GM12878 (cell line): ENCODE results near the gene RAP1A.

ENCODE experiments used
- CHD1 ChIP-seq: IDR thresholded peaks from 2 replicates; pipeline ENCODE4 v1.6.1; 2012; ENCODE audit warnings: low read depth, low read length, improper control_type of control experiment
- GABPA ChIP-seq: IDR thresholded peaks from 2 replicates; pipeline ENCODE4 v1.6.1; 2014; ENCODE audit warnings: antibody characterized with exemption, low read depth, mild to moderate bottlenecking, inconsistent platforms
- NRF1 ChIP-seq: conservative IDR thresholded peaks from 2 replicates; pipeline ENCODE4 v1.6.1; 2011; ENCODE audit warnings: mild to moderate bottlenecking, low read depth, low read length, improper control_type of control experiment
- POLR2A ChIP-seq: IDR thresholded peaks from 2 replicates; pipeline ENCODE4 v1.6.1; 2011; ENCODE audit warnings: low read depth, mild to moderate bottlenecking, low read length
- POLR2AphosphoS5 ChIP-seq: IDR thresholded peaks from 2 replicates; pipeline ENCODE4 v1.6.1; 2011; ENCODE audit warnings: mild to moderate bottlenecking, low read length, inconsistent platforms
- TF ChIP-seq, protein P1 (sequence below), 3 experiments: IDR thresholded peaks in 2 of 3; conservative IDR thresholded peaks in 1 of 3; 2 replicates each; pipeline ENCODE4 v1.5.1; 2011; ENCODE audit warnings: low read depth in 3 of 3, low read length in 3 of 3, mild to moderate bottlenecking in 3 of 3, control low read depth in 2 of 3, moderate library complexity in 2 of 3, inconsistent platforms in 1 of 3, mixed read lengths in 1 of 3; ENCODE audit not compliant: control insufficient read depth in 2 of 3, insufficient read depth in 1 of 3; ENCODE audit errors: extremely low read depth in 1 of 3
- TF ChIP-seq, protein P2 (sequence below): fragments of 450-650 bp; formaldehyde crosslinking; IDR thresholded peaks from 2 replicates; pipeline ENCODE4 v1.5.0; 2022; ENCODE audit warnings: mild to moderate bottlenecking, missing genetic modification characterization

DNA sequence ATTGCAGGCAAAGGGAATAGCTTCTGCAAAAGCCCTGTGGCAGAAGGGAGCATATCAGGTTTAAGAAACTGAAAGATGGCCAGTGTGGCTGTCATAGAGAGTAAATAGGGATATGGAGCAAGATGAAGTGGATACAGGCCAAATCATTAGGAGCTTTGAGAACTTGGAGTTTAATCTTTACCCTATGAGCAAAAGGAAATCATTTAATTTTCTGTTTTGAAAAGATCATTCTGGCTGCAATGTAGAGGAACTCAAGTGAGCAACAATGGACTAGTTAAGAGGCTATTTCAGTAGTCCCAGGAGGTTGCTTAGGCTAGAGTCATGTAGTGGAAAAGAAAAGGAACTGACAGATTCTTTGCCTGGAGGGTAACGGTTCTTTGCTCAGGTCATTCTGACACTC is 47.2 kb downstream of the RAP1A start:
- TF ChIP-seq, protein P1, sequence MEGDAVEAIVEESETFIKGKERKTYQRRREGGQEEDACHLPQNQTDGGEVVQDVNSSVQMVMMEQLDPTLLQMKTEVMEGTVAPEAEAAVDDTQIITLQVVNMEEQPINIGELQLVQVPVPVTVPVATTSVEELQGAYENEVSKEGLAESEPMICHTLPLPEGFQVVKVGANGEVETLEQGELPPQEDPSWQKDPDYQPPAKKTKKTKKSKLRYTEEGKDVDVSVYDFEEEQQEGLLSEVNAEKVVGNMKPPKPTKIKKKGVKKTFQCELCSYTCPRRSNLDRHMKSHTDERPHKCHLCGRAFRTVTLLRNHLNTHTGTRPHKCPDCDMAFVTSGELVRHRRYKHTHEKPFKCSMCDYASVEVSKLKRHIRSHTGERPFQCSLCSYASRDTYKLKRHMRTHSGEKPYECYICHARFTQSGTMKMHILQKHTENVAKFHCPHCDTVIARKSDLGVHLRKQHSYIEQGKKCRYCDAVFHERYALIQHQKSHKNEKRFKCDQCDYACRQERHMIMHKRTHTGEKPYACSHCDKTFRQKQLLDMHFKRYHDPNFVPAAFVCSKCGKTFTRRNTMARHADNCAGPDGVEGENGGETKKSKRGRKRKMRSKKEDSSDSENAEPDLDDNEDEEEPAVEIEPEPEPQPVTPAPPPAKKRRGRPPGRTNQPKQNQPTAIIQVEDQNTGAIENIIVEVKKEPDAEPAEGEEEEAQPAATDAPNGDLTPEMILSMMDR (IDR thresholded peaks at IDR 0.05 in 2 of 3, conservative IDR thresholded peaks at IDR 0.05 in 1 of 3; ENCODE audit: control insufficient read depth in 2 of 3, extremely low read depth in 1 of 3, insufficient read depth in 1 of 3, low read depth in 3 of 3, low read length in 3 of 3): no peak
- no peak for TF ChIP-seq POLR2AphosphoS5
- no peak for TF ChIP-seq NRF1
- TF ChIP-seq POLR2A: no peak
- TF ChIP-seq GABPA: no peak
- TF ChIP-seq CHD1: no peak
- TF ChIP-seq, protein P2, sequence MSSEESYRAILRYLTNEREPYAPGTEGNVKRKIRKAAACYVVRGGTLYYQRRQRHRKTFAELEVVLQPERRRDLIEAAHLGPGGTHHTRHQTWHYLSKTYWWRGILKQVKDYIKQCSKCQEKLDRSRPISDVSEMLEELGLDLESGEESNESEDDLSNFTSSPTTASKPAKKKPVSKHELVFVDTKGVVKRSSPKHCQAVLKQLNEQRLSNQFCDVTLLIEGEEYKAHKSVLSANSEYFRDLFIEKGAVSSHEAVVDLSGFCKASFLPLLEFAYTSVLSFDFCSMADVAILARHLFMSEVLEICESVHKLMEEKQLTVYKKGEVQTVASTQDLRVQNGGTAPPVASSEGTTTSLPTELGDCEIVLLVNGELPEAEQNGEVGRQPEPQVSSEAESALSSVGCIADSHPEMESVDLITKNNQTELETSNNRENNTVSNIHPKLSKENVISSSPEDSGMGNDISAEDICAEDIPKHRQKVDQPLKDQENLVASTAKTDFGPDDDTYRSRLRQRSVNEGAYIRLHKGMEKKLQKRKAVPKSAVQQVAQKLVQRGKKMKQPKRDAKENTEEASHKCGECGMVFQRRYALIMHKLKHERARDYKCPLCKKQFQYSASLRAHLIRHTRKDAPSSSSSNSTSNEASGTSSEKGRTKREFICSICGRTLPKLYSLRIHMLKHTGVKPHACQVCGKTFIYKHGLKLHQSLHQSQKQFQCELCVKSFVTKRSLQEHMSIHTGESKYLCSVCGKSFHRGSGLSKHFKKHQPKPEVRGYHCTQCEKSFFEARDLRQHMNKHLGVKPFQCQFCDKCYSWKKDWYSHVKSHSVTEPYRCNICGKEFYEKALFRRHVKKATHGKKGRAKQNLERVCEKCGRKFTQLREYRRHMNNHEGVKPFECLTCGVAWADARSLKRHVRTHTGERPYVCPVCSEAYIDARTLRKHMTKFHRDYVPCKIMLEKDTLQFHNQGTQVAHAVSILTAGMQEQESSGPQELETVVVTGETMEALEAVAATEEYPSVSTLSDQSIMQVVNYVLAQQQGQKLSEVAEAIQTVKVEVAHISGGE (CRISPR knock-in tag): no peak
